CD4-positive, alpha-beta T cell treated with Interleukin-12 subunit alpha and Interleukin-12 subunit beta, for 1 hour (primary cell): Measurements from ENCODE around the gene EXOC4.

ENCODE experiments used
- DNase-seq: peaks from one replicate; pipeline ENCODE4 v3.0.0-alpha.2; 2020

The EXOC4 gene

DNA sequence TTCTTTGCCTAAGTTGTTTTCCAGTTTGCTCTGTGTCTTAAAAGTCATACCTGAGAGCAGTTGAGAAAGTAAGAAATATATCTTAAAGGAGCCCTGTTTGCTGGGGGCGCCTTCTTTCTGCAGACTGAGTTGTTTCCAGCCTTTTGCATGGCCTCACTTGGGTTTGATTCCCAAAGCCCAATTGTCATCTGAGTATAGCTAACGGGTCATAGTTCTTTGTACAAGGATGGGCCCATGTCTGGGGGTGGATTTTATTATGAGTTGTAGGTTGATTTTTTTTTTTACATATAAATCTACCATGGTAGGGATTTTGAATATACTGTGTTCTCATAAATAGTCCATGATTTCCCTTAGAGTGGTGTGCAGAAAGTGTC, 555.6 kb downstream of the EXOC4 start:
- DNase-seq = no peak

DNA sequence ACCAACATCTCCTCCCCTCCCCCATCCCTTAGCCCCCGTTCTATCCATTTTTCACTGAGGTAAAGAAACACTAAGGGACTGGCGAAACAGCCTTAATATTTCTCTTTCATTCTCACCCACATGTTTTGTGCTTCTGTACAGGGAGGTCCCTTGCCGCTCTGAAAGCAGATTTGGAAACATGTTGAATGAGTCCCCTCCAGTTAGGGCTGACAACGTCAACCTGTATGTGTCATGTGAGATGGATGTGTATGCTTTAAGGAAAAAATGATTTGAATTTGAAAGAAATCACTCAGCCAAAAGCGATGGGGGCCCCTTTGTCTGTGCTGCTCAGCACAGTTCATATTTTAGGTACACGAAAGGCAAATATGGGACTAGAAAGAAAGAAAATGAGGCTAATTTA, 560.0 kb downstream of the EXOC4 start:
- DNase-seq = no peak

DNA sequence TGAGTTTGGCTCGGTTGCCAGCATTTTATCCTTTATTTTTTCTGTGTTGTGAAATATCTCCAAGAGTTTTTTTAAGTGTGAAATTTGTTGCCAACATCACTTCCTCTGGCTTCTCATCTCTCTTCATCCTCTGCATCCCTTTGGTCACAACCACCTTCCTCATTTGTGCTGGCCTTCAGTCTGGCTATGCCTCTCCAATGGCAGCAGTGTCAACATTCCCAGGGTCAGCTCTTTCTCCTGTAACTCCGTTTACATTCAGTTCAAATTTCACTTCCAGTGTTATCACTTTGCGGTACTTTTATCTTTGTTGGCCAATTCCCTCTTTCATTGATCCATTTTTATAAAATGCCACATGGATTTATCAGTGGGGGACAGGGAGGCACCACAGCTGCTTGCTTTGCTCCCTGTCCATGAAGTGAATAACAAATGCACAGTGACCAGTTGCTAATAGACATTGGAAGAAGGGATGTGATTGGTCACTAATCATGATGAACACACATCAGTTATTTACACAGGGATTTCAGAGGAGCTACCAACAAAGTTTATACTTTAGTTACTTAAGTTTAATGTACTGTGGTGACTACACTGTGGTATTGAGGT, 562.8 kb downstream of the EXOC4 start:
- DNase-seq = no peak

DNA sequence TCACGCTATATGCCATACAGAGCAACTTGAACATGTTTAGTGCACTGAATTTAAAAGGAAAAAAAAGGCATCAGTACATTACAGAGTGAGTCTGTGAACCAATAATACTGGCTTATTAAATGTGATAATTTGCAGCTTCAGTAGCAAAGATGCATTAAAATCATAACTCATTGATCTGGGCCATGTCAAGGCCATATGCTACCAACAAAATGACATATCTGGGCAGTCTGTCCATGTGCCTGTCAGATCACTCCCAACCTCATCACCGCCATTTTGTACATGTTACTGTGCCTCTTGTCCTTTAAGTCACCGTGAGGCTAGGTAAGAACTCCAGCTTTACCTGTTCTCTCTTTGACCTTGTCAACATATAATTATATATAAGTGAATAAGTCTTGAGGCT, 566.8 kb downstream of the EXOC4 start:
- no peak for DNase-seq

DNA sequence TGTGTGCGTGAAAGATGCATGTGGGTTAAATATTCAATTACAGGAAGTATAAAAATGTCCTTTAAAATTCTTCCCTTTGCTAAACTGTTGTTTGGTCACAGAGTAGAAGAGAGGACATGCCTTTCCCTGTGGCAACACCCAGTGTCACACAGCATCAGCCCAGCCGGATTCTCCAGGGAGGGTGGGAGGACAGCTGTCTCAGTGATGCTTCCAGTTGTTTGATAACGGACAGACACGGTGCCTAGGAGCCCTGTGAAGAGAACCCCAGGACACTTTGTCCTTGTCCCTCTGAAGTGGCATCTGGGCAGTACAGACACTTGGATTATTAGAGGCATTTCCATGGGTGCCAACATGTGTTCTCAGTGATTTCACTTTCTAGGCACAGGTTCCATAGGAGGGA, 567.7 kb downstream of the EXOC4 start:
- no peak for DNase-seq

DNA sequence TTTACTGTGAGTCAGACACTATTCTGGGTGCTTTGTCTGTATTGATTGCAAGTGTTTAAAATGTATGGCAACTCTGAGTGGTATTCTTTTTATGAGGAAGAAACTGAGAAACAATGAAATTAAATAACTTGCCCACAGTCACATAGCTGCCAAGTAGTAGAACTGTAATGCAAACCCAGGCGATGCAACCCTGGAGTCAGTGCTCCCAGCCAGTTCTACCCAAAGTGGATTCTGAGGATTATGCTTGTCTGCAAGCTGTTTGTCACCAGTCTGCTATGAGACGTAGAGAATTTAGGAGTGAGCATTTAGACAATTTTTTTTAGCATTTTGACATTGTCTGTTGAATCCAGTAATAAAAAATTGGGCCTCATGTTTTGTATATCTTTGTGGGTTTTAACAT, 568.3 kb downstream of the EXOC4 start:
- no peak for DNase-seq

DNA sequence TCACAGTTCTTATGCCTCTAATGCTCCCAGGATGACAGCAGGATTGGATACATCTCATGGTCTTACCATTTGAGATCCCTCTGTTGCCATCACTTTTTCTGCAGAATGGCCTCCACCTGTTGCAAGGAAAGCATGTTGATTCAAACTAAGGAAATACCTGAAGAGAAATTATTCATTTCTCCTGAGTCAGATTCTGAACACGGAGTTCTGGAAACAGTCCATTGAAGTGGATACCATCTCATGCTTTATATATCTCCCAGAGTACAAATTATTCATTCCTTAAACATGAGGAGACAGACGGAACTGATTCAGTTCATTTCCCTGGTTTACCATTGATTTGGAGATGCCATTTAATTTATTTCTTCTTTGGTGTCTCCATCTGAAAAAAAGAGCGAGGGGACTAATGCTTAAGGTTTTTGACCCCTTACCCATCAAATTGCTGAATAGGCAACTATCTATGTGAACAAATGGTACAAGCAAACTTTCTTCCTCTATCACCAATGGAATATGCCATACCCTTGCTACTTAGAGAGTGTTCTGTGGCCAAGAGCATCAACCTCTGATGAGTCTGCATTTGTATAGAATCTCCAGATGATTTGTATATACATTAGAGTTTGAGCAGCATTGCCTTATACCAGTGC, 569.2 kb downstream of the EXOC4 start:
- no peak for DNase-seq

DNA sequence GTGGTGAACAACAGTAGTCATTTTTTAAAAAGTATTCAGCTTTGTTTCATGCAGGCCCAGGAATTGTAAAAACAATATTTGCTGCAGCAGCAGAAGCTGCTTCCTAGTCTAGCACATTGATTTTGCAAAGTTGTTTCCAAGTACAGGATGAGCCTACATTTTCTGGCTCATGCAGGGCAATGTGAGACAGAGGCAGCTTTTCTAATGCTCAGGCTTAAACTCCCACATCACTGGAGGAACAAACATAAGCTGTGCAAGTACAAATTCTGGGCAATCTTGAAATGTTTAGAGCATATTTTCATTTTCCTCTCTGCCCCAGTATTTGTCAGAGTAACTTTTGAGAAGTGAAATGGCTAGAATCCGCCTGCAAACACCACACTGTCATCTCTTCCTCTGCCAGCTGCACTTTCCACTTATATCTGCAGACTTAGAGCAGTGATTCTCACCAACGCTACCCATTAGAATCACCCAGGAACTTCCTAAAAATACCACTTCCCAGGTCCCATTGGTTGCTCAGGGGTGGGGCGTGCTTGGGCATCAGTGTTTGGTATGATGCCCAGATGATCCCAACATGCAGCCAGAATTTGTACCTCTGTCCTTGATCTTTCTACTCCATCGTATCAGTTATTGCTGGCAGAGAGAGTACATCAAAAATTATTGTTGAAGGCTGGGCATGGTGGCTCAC, 570.1 kb downstream of the EXOC4 start:
- DNase-seq = no peak

DNA sequence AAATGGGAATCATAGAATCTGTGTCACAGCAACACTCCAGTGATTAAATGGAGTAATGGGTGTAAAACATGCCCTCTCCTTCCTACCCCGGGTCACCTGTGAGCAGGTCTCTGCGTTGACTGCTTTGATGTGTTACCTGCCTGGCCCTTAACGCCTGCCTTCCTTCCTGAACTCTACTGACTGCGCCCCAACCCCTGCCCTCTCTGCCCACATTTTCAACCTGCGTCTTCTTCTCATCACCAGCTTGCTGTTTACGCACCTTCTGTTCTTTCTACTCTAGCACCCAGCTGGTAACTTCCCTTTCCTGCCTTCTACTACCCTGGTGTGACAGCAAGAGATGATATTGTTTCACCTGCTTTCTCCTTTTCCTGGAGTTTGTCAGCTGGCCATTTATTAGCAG, 571.3 kb downstream of the EXOC4 start:
- no peak for DNase-seq

DNA sequence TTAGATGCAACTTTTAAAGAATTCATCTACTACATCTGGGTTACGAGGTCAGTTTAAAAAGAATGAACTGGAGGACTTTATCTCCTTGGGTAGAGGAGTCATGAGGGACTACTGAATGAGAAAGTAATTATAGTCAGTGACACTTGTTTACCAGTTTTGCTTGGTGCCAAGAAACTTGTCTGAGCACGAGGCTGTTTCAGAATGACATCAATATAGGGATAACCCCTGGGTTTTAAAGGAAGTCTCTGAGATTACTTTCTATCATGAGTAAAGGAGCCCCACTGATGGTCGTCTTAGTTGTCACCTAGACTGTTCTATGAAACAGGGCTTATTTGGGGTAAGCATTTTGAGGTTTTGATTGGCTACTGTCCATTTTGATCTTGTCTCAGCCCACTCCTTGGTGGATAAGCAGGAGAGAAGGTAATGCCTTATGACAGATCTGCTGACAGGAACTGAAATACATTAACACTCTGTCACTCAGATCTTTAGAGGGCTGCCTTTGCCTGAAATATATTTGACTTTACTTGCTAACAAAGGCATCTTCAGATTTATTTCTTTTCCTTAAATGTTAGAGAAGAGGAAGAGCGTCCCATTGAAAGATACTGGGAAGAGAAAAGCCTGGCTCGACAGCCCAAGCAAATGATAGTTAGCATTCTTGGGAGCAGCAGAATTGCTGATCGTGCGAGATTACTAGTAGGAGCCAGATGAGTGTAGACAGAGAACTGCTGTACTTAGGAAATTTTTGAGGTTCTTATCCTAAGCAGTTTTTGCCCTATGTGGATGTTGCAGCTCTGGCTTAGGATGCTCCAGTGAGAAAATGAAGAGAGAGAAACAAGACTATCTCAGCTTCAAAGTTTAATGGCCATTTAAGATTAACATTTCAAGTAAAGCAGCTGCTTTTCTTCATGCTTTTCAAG, 575.1 kb downstream of the EXOC4 start:
- no peak for DNase-seq

DNA sequence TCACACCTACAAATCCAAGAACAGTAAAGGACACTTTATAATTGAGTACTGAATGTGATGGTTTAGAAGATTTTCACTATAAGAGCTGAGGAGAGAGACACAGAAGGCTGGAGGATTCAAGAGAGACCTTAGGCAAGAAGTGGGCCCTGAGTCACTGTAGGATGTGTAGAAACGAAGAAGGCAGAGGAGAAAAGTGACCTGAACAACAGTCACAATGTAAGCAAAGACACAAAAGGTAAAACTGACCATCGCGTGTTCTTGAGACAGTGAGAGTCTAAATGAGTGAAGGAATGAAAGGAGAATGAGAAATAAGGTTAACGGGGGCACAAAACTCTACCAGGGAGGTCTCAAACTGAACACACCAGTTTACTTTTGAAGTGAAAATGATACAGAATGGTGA, 576.0 kb downstream of the EXOC4 start:
- no peak for DNase-seq

DNA sequence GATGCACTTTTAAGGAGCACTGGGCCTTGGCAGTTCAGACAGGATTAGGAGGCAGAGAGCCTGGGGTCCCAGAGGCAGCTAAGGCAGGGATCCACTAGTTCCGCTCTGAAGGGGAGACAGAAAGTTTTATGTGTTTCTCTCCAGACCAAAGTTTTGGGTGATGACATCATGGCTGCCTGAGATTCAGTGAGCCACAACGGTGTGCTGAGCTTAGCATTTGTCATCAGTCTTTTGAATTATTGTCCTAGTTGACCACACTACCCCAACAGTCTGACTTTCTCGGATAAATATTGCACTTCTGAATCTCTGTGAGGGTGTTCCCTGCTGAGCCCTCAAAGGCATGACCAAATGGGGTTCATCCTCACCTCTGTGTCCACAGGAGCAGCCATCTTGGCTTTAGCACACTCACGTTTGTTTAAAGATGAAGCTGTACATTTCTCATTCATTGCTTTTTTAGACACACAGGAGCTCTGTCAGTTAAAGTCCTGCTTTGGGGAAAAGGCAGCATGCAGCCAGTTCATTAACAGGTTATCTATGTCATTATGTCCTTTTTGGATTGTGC, 576.5 kb downstream of the EXOC4 start:
- DNase-seq = no peak

DNA sequence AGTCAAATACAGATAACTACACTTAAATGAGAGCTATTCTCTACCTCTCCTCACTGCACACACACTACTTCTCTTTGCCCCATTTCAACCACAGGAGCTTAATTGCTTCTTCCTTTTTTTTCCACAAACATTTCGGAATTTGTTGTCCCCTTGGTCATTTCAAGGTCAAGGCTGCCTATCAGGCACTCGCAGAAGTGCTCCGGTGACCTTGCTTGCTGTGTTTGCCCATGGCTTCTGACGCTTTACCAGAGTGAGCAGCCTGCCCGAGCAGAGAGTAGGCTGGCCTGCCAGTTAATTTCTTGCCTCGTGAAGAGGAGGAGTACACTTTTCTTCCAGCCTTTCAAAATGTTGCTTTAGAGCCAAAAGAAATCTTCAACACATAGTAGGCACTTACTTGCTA, 577.2 kb downstream of the EXOC4 start:
- DNase-seq = no peak

DNA sequence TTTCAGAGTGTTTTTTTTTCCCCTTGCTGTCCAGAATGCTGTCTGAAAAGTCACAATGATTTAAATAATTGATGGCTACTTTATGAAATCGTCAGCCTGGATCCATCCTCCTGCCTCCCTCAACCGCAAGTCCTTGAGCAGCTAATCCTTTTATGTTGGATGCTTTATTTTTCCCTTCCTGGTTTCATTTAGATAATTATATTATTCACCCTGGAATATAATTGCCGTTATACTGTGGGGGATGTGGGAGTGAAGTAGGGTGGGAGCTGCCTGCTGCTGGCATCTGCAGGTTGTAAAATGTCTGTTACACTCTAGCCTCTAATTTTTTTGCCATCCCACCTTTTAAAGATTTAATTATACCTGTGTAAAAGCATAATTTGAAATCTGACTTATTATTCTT, 583.8 kb downstream of the EXOC4 start:
- no peak for DNase-seq

DNA sequence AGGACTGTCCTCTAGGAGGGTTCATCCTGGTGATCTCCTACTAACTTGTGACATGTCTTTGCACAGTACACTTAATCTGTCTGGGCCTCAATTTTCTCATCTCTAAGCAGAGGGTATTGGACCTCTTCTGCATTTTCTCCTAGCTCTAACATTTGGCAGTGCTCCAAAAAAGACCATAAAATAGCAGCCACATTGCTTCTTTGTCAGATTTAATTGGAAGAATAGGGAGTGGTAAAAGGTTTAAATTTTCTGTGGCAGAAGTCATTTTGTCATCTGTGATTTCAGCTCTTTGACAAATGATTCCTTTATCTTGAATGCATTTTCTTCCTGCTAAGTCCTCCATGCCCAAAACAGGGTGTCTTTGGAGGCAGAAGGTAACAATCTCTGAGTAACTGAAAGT, 584.3 kb downstream of the EXOC4 start:
- no peak for DNase-seq

DNA sequence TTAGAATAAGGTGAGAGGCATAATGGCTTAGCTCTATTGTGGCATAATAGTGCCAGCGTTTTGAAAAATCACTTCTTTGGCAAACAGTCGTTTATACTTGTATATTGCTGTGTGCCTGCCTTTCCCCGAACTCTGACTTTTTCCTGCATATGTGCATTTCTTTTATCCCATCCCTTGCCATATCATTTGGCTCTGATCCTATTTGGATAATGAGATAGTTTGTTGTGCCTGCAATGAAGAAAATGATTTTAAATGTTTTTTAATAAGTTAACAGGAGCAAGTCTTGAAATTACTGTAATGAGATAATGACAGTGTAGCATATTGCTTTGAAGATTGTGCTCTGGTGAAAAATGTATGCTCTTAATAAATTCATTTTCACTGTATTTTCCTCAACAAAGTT, 586.2 kb downstream of the EXOC4 start:
- no peak for DNase-seq

DNA sequence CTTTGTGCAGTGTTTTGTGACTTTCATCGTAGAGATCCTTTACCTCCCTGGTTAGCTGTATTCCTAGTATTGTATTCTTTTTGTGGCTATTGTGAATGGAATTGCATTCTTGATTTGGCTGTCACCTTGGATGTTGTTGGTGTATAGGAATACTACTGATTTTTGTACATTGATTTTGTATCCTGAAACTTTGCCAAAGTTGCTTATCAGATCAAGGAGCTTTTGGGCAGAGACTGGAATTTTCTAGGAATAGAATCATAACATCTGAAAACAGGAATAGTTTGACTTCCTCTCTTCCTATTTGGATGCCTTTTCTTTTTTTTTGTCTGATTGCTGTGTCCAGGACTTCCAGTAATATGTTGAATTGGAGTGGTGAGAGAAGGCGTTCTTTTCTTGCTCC, 590.5 kb downstream of the EXOC4 start:
- no peak for DNase-seq

DNA sequence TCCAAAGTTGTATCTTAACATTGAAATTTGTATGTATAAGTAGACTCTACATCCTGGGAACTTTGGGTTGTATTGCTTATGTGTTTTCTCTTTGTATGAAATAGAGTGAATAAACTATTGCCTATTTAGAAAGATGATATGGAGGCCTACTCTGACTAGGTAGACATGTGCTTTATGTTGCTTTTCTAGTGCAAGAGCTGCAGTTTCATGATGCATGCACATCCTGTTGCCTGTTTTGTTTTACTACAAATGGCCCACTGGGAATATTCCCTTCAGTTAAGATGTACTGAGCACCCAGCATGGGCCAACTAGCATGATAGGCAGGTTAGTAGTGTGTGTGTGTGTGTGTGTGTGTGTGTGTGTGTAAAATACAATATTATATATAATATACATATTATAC, 592.1 kb downstream of the EXOC4 start:
- no peak for DNase-seq

DNA sequence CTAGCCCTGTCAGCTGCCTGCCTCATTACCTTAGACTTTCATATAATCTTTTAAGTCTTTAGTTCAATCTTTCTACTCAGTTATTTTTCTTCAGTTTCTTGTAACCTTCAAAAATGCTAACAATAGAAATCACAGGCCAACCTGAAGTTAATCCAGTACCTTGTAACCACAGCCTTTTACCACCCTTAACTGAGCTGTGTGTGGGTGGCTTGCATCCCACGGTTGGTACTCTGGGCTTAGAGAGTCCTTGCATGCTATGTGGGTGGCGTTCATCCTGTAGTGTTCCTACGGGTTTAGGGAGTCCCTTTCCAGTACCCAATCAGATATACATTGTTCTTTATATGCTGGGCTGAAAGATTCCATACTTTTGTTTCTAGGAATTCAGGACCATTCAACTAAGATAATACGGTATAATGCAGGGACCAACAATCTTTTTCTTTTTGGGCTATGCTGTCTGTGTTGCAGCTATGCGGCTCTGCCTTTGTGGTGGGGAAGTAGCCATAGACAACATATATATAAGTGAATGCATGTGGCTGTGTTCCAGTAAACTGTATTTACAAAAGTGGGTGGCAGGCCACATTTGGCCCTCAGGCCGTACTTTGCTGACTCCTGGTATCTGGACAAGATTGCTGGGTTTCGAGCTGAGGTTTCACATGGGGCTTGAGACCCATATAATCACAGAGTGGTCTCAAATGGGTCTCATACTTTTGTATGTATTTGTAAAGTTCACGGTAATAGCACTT, 593.5 kb downstream of the EXOC4 start:
- DNase-seq = no peak

DNA sequence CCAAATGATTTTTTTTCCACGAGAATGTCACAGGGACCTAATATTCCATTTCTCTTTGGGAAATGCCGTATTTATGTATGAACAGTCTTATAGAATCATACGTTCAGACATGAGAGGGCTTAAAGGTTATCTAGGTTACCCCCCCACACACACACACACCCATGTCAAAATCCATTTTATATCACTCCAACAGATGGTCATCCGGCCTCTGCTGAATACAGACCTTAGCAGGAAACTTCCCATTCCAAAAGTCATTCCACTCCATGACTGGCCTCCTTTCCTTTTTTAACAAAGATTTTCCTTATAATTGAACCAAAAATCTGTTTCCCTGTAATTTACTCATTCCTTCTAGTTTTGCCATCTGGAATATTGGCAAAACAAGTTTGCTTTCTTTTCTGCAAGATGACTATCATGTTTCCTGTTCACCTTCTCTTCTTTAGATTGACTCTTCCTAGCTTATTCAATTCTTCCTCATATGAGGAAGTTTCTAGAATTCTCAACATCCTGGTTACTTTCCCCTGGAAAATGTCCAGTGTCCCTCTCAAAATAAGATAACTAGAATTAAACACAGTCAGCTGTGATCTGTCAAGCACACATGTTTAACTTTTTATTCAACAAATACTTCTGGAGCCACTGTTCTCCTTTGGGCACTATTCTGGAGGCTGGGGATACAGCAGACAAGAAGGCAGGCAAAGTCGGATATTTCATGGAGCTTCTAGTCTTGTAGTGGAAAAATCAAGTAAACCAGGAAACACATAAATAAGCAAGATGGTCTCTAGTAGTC, 597.8 kb downstream of the EXOC4 start:
- no peak for DNase-seq

DNA sequence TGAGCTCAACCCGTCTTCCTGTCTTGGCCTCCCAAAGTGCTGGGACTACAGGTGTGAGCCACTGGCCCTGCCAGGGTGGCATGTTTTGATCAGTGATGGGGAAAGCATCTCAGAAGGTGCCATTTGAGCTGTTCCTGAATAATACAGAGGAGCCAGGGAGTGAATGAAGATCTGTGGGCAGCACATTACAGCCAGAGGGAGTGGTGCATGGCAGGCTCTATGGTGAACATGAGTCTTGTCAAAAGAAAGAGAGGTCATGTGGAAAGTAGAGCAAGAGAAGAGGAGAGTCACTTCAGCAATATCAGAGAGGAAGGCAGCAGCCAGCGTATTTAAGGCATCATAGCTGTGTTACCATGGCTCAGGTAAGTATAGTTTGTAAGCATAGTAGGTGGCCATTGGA, 598.5 kb downstream of the EXOC4 start:
- DNase-seq = no peak
